NCI-H187 treated with DMSO at 0.1 percent for 48 hours (cell line): ENCODE data around the gene CPSF4L.
"Not testable (repeated sequence)": the region's sequence is repeated elsewhere in the genome, so short reads cannot be mapped to it uniquely, and the experiment has no call there.

Source experiments
- DNase-seq: peaks from one replicate; lab custom pipeline; 2025; lab: John Stamatoyannopoulos, UW

Gene CPSF4L

GRCh38 chr17:73268582-73269328 is 7.1 kb upstream of the CPSF4L start:
- DNase-seq = no peak

GRCh38 chr17:73267648-73268537 is 6.2 kb upstream of the CPSF4L start:
- DNase-seq = no peak

GRCh38 chr17:73266796-73267195 is 5.1 kb upstream of the CPSF4L start:
- DNase-seq = no peak

- no peak for DNase-seq
These were observed 4.3 kb upstream of the CPSF4L start for GRCh38 chr17:73265646-73266640.

- not testable (repeated sequence) for DNase-seq
These were observed 2.8 kb upstream of the CPSF4L start for GRCh38 chr17:73264448-73264847.

- no peak for DNase-seq
These were observed 1.3 kb upstream of the CPSF4L start for GRCh38 chr17:73262676-73263642.

- DNase-seq = no peak
These were observed 434 bp upstream of the CPSF4L start for GRCh38 chr17:73261952-73262675.

GRCh38 chr17:73257516-73257915 is 4.2 kb downstream of the CPSF4L start:
- DNase-seq = no peak

- DNase-seq = no peak
These were observed 5.5 kb downstream of the CPSF4L start for GRCh38 chr17:73256220-73256619.

GRCh38 chr17:73255671-73256181 is 6.0 kb downstream of the CPSF4L start:
- DNase-seq = no peak

- no peak for DNase-seq
These were observed 9.8 kb downstream of the CPSF4L start for GRCh38 chr17:73251871-73252270.

- DNase-seq = no peak
These were observed 10.6 kb downstream of the CPSF4L start for GRCh38 chr17:73250851-73251640.

- DNase-seq = no peak
These were observed 12.0 kb downstream of the CPSF4L start for GRCh38 chr17:73249700-73250099.

GRCh38 chr17:73248532-73248931 is 13.1 kb downstream of the CPSF4L start:
- DNase-seq = no peak

GRCh38 chr17:73247726-73248125 is 14.0 kb downstream of the CPSF4L start:
- no peak for DNase-seq

- DNase-seq = no peak
These were observed 21.1 kb downstream of the CPSF4L start for GRCh38 chr17:73240561-73240960.

GRCh38 chr17:73237714-73238113 is 24.0 kb downstream of the CPSF4L start:
- no peak for DNase-seq

- DNase-seq = no peak
These were observed 26.9 kb downstream of the CPSF4L start for GRCh38 chr17:73234736-73235135.
